Colonic mucosa (tissue), 4 donors: ENCODE results near the gene LXN. TPM values are rescaled to one million over a fixed set of nuclear protein-coding genes. Genes with fewer than 3 reads are reported as not detected.

Source experiments
- DNase-seq: peaks from one replicate; pipeline ENCODE4 v3.0.0-alpha.2; 2020
- H3K27ac ChIP-seq: fragments of 200-600 bp; one replicate; pipeline ENCODE4 v1.8.0; 2021
- H3K27me3 ChIP-seq: fragments of 200-600 bp; one replicate; pipeline ENCODE4 v1.8.0; 2021
- H3K36me3 ChIP-seq: fragments of 200-600 bp; one replicate; pipeline ENCODE4 v1.8.0; 2021
- H3K4me1 ChIP-seq: fragments of 200-600 bp; one replicate; pipeline ENCODE4 v1.8.0; 2021; ENCODE audit warnings: mild to moderate bottlenecking
- H3K4me3 ChIP-seq: fragments of 200-600 bp; one replicate; pipeline ENCODE4 v1.8.0; 2021
- H3K9ac ChIP-seq, 2 donors: one replicate each; pipeline ENCODE4 v1.7.0; 2013; ENCODE audit warnings: control low read depth in 2 of 2, low read depth in 2 of 2, low read length in 2 of 2
- H3K9me3 ChIP-seq: fragments of 200-600 bp; one replicate; pipeline ENCODE4 v1.8.0; 2021
- CTCF ChIP-seq: fragments of 200-600 bp; IDR thresholded peaks from one replicate; pipeline ENCODE4 v1.8.0; 2022; ENCODE audit warnings: antibody characterized with exemption, mild to moderate bottlenecking
- intact Hi-C: fragments of 100-400 bp; cut with DNase I; formaldehyde crosslinking; loops from one replicate; pipeline ENCODE4 v1.14.1; 2022
- total RNA-seq, 2 donors: library from RNA; stranded (reverse); fragmentation: NEBNext Ultra II Directional in 1 of 2; extraction: Animal tissue kit (Norgen Biotek cat#: 25700) in 1 of 2; gene quantifications; one replicate each; pipeline ENCODE4 v1.2.1, GENCODE V29; 2021
- donor health status: healthy.
- donor health status: DM: no; HTN: no; CAD: no.
- donor health status: DM: no; HTN: no; CAD: no.

The LXN gene
- total RNA-seq, 2 donors from 2014 or later, result 22.6 to 55.8 TPM

- Histone ChIP-seq H3K4me3 (no peak overlapping the region), H3K9me3 (no peaks in the 10 kb centered on the region), H3K9ac (no peak overlapping the region), H3K36me3 (no peaks in the 10 kb centered on the region), H3K27me3 (no peaks in the 10 kb centered on the region), H3K27ac (no peak overlapping the region), H3K4me1 (no peaks in the 10 kb centered on the region)
- DNase-seq, result no peak
- intact Hi-C loops, result loop anchor here (5.0 kb wide), 1 partner anchor 40 kb away; the partner anchor contains the start of gene LXN
- no peak for TF ChIP-seq CTCF
Measured at GRCh38 chr3:158712443-158712842, 40.0 kb upstream of the LXN start.

GRCh38 chr3:158711886-158712285 lies 39.4 kb upstream of the LXN start:
- no peak for DNase-seq
- Histone ChIP-seq H3K36me3 (no peaks in the 10 kb centered on the region), H3K4me3 (no peak overlapping the region), H3K27ac (no peak overlapping the region), H3K27me3 (no peaks in the 10 kb centered on the region), H3K4me1 (no peaks in the 10 kb centered on the region), H3K9me3 (no peaks in the 10 kb centered on the region), H3K9ac (no peak overlapping the region)
- intact Hi-C loops, result loop anchor here (5.0 kb wide), 1 partner anchor 40 kb away; the partner anchor contains the start of gene LXN
- TF ChIP-seq CTCF, result no peak

- no peak for DNase-seq
- Histone ChIP-seq H3K9me3 (no peaks in the 10 kb centered on the region), H3K4me1 (no peaks in the 10 kb centered on the region), H3K27me3 (no peaks in the 10 kb centered on the region), H3K9ac (no peak overlapping the region), H3K27ac (no peak overlapping the region), H3K36me3 (no peaks in the 10 kb centered on the region), H3K4me3 (no peak overlapping the region)
- TF ChIP-seq CTCF, result no peak
- intact Hi-C loops, result loop anchor here (5.0 kb wide), 1 partner anchor 38 kb away; the partner anchor contains the start of gene LXN
Measured at GRCh38 chr3:158710601-158711000, 38.2 kb upstream of the LXN start.

- Histone ChIP-seq H3K4me3 (no peak overlapping the region), H3K4me1 (no peaks in the 10 kb centered on the region), H3K27me3 (no peaks in the 10 kb centered on the region), H3K9ac (no peak overlapping the region), H3K27ac (no peak overlapping the region), H3K36me3 (no peaks in the 10 kb centered on the region), H3K9me3 (no peaks in the 10 kb centered on the region)
- intact Hi-C loops, result loop anchor here (5.0 kb wide), 1 partner anchor 37 kb away; the partner anchor contains the start of gene LXN
- DNase-seq, result no peak
- TF ChIP-seq CTCF, result no peak
Measured at GRCh38 chr3:158709666-158710083, 37.2 kb upstream of the LXN start.

GRCh38 chr3:158703566-158703965 lies 31.1 kb upstream of the LXN start:
- TF ChIP-seq CTCF, result no peak
- Histone ChIP-seq H3K4me3 (no peak overlapping the region), H3K27me3 (no peaks in the 10 kb centered on the region), H3K27ac (no peak overlapping the region), H3K9ac (no peak overlapping the region), H3K9me3 (no peaks in the 10 kb centered on the region), H3K4me1 (no peaks in the 10 kb centered on the region), H3K36me3 (no peaks in the 10 kb centered on the region)
- intact Hi-C loops, result no loop called here
- DNase-seq, result no peak
